CD4-positive, alpha-beta T cell (primary cell): ENCODE results near the gene CFAP97D1. TPM values are rescaled to one million over a fixed set of nuclear protein-coding genes. Genes with fewer than 3 reads are reported as not detected.

Source experiments
- ATAC-seq: fragments of 200-7000 bp; cut with Tn5 transposase; one replicate; pipeline ENCODE4 v1.10.0; 2022; ENCODE audit warnings: mild to moderate bottlenecking; ENCODE audit not compliant: poor library complexity
- CTCF ChIA-PET: fragments of 350-600 bp; sonication (Branson Sonifier 250); formaldehyde crosslinking; loops from one replicate; lab custom pipeline; 2021; ENCODE audit warnings: antibody characterized with exemption, inconsistent platforms; lab: Charles Lee
- POLR2A ChIA-PET: fragments of 350-600 bp; sonication (Branson Sonifier 250); formaldehyde crosslinking; loops from one replicate; lab custom pipeline; 2021; ENCODE audit warnings: antibody characterized with exemption, inconsistent platforms; lab: Charles Lee
- DNase-seq, 14 experiments: peaks; one replicate each; pipeline ENCODE4 v3.0.0-alpha.2; 2013 to 2020; ENCODE audit warnings: mixed read lengths in 2 of 14
- H3K27ac ChIP-seq, 2 donors: one replicate each; pipeline versions ENCODE4 v1.5.1 to v1.7.0; 2013; ENCODE audit warnings: low read length in 2 of 2, low read depth in 1 of 2, mild to moderate bottlenecking in 1 of 2
- H3K27me3 ChIP-seq, 2 experiments: 1 replicate in 1 of 2; 2 replicates in 1 of 2; pipeline versions ENCODE4 v1.6.1 to v1.7.0; 2013; ENCODE audit warnings: low read length in 2 of 2, control low read depth in 1 of 2, mild to moderate bottlenecking in 1 of 2, moderate library complexity in 1 of 2; ENCODE audit not compliant: insufficient read depth in 2 of 2, control insufficient read depth in 1 of 2
- H3K36me3 ChIP-seq: one replicate; pipeline ENCODE4 v1.6.1; 2013; ENCODE audit warnings: low read length, control low read depth; ENCODE audit not compliant: insufficient read depth
- H3K4me1 ChIP-seq: one replicate; pipeline ENCODE4 v1.6.1; 2013; ENCODE audit warnings: low read length, control low read depth; ENCODE audit not compliant: insufficient read depth
- H3K4me3 ChIP-seq: one replicate; pipeline ENCODE4 v1.5.1; 2013; ENCODE audit warnings: mild to moderate bottlenecking, low read length, moderate library complexity
- H3K9me3 ChIP-seq, 2 experiments: 1 replicate in 1 of 2; 2 replicates in 1 of 2; pipeline versions ENCODE4 v1.6.1 to v1.7.0; 2013; ENCODE audit warnings: low read length in 2 of 2, mild to moderate bottlenecking in 2 of 2, control low read depth in 1 of 2, moderate library complexity in 1 of 2; ENCODE audit not compliant: control insufficient read depth in 1 of 2, insufficient read depth in 1 of 2
- H3K27ac Mint-ChIP-seq: one replicate; pipeline ENCODE4 v1.8.0; 2020; ENCODE audit warnings: mixed read lengths
- H3K27me3 Mint-ChIP-seq: one replicate; pipeline ENCODE4 v1.8.0; 2021; ENCODE audit warnings: mixed read lengths
- H3K36me3 Mint-ChIP-seq: one replicate; pipeline ENCODE4 v1.8.0; 2021; ENCODE audit warnings: low read depth, mixed read lengths
- H3K4me1 Mint-ChIP-seq: one replicate; pipeline ENCODE4 v1.8.0; 2021; ENCODE audit warnings: low read depth, mixed read lengths
- H3K4me3 Mint-ChIP-seq: one replicate; pipeline ENCODE4 v1.8.0; 2020; ENCODE audit warnings: mild to moderate bottlenecking, mixed read lengths
- H3K9me3 Mint-ChIP-seq: one replicate; pipeline ENCODE4 v1.8.0; 2020; ENCODE audit warnings: mixed read lengths
- intact Hi-C, 2 experiments: fragments of 100-400 bp; cut with DNase I in 1 of 2; cut with micrococcal nuclease in 1 of 2; formaldehyde crosslinking; loops; one replicate each; pipeline versions ENCODE4 v1.15.1 to v1.9.0; 2023 to 2025; cut with DNase I, micrococcal nuclease
- polyA plus RNA-seq, 2 donors: library from polyadenylated mRNA; unstranded; fragments of 120-200 nt; gene quantifications; one replicate each; pipeline ENCODE4 v1.2.1, GENCODE V29; 2013
- total RNA-seq, 174 experiments: library from RNA in 2 of 174; stranded (reverse) in 2 of 174; gene quantifications; one replicate each; pipeline ENCODE4 v1.2.3 and lab custom pipeline; 2021 to 2026
- TF ChIP-seq, protein P1 (sequence below): fragments of 200-600 bp; IDR thresholded peaks from one replicate; pipeline ENCODE4 v1.8.0; 2022; ENCODE audit warnings: antibody characterized with exemption, mild to moderate bottlenecking

Gene CFAP97D1
- total RNA-seq, result not detected
- polyA plus RNA-seq (2013, experiment 1 of 2), result 0.01 TPM
- 0.01 TPM for polyA plus RNA-seq (2013, experiment 2 of 2)
- 0 to 0.18 (median 0) reads per million in 172 experiments for total RNA-seq (lab: John Stamatoyannopoulos, UW)

DNA sequence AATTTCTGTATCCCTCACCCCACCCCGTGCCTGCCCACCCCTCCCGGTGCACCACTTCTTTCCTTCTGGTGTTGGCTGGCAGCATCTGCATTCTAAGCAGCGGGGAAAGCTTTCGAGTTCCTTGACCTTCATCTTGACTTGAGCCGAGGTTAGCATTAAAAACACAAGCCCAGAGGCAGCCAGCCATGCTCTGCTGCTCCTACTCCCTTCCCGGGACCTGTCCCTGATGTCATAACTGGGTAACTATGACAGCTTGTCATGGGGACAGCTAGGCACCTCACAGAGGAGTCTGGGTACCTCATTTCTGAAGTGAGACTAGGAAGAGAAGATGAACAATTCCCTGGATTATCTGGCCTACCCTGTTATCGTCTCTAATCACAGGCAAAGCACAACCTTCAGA, at the start of gene CFAP97D1:
CFAP97D1 (plus strand) TSS at position 301 of the 400 bp plus-strand sequence; CDS start at position 329, 28 bp downstream.
- Histone ChIP-seq H3K4me1 (peaks cover 21% of the 10 kb centered on the region), H3K36me3 (no peaks in the 10 kb centered on the region), H3K27ac (no peak within 1 kb of the TSS), H3K4me3 (peak within 1 kb of the TSS; percentile 65), H3K27me3 (peaks cover 6 to 23% of the 10 kb centered on the region in 2 experiments), H3K9me3 (no peaks in the 10 kb centered on the region)
- DNase-seq (no peak), ATAC-seq (no peak)
- TF ChIP-seq, protein P1, sequence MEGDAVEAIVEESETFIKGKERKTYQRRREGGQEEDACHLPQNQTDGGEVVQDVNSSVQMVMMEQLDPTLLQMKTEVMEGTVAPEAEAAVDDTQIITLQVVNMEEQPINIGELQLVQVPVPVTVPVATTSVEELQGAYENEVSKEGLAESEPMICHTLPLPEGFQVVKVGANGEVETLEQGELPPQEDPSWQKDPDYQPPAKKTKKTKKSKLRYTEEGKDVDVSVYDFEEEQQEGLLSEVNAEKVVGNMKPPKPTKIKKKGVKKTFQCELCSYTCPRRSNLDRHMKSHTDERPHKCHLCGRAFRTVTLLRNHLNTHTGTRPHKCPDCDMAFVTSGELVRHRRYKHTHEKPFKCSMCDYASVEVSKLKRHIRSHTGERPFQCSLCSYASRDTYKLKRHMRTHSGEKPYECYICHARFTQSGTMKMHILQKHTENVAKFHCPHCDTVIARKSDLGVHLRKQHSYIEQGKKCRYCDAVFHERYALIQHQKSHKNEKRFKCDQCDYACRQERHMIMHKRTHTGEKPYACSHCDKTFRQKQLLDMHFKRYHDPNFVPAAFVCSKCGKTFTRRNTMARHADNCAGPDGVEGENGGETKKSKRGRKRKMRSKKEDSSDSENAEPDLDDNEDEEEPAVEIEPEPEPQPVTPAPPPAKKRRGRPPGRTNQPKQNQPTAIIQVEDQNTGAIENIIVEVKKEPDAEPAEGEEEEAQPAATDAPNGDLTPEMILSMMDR, result no peak
- POLR2A ChIA-PET, result no interaction called here
- Mint-ChIP-seq H3K4me3 (peak within 1 kb of the TSS; percentile 87), H3K36me3 (no peaks in the 10 kb centered on the region), H3K9me3 (no peaks in the 10 kb centered on the region), H3K27me3 (peaks cover 48% of the 10 kb centered on the region), H3K27ac (peak within 1 kb of the TSS; percentile 36), H3K4me1 (peaks cover 8% of the 10 kb centered on the region)
- intact Hi-C loops, result no loop called here
- CTCF ChIA-PET, result interaction anchor here (1.2 kb wide), 1 partner anchor 14 kb away, joined by 3 read pairs; no protein-coding TSS in a partner anchor

DNA sequence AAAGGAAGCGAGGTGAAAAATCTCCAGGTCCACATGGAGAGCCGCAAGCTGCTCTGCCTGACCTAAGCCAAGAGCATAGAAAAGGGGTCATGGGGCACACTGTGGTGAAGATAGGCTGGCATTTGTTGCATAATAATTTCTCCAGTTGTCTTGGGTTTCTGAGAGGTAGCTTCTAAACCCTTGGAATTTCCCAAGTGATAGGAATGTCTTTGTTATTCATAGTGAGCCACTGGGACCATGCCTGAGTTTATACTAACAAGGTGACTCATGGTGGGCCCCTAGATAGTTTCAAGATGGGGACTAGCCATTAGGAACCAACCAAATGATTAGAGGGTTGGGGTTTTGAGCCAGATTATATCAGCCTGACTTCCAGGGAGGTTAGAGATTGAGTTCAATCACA, 47.3 kb upstream of the CFAP97D1 start:
- ChIA-PET POLR2A (interaction anchor here (1.0 kb wide), 1 partner anchor 18 kb away, joined by 4 read pairs; no protein-coding TSS in a partner anchor), CTCF (no interaction called here)
- H3K4me1 ChIP-seq, result no peaks in the 10 kb centered on the region
- TF ChIP-seq, protein P1, result no peak
- H3K27ac ChIP-seq, result no peak overlapping the region
- H3K9me3 ChIP-seq, result no peaks in the 10 kb centered on the region
- H3K4me1 Mint-ChIP-seq, result no peaks in the 10 kb centered on the region
- intact Hi-C loops, result no loop called here
- H3K9me3 Mint-ChIP-seq, result no peaks in the 10 kb centered on the region
- H3K36me3 ChIP-seq, result no peaks in the 10 kb centered on the region
- ATAC-seq (no peak), DNase-seq (no peak)
- H3K27me3 Mint-ChIP-seq, result peaks cover 19% of the 10 kb centered on the region
- H3K27me3 ChIP-seq, result peaks cover 0 to 4% of the 10 kb centered on the region in 2 experiments
- no peak overlapping the region for H3K27ac Mint-ChIP-seq
- no peak overlapping the region for H3K4me3 ChIP-seq
- H3K4me3 Mint-ChIP-seq, result no peak overlapping the region
- H3K36me3 Mint-ChIP-seq, result no peaks in the 10 kb centered on the region

GRCh38 chr17:43733956-43734355, 46.3 kb upstream of the CFAP97D1 start:
- Mint-ChIP-seq H3K9me3 (no peaks in the 10 kb centered on the region), H3K4me3 (no peak overlapping the region), H3K4me1 (no peaks in the 10 kb centered on the region), H3K36me3 (no peaks in the 10 kb centered on the region), H3K27ac (no peak overlapping the region), H3K27me3 (peaks cover 22% of the 10 kb centered on the region)
- no peak for DNase-seq
- TF ChIP-seq, protein P1, result no peak
- ATAC-seq, result no peak
- Histone ChIP-seq H3K4me1 (no peaks in the 10 kb centered on the region), H3K9me3 (no peaks in the 10 kb centered on the region), H3K36me3 (no peaks in the 10 kb centered on the region), H3K4me3 (no peak overlapping the region), H3K27ac (no peak overlapping the region), H3K27me3 (peaks cover 0 to 4% of the 10 kb centered on the region in 2 experiments)
- ChIA-PET CTCF (no interaction called here), POLR2A (no interaction called here)
- intact Hi-C loops, result no loop called here
